T follicular helper cell (primary cell): ENCODE data around the gene B9D1.

Experiments used
- DNase-seq: peaks from one replicate; pipeline ENCODE4 v3.0.0-alpha.2; 2020; ENCODE audit warnings: low read depth

The B9D1 gene

DNA sequence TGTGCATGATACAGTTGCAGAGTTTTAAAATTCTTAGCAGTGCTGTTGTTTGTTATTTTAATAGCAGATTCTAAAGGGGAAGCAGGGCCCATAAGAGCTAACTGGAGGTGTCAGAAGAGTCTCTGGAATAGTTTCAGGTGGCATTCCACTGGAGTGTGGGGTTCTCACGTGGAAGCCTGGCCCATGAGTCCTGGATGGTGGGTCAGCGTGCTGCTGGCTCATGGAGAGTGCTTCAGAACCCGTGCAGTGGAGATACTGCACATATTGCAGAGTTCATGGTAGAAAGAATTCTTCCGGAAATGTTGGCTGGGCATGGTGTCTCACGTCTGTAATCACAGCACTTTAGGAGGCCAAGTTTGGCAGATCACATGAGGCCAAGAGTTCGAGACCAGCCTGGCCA, 43.9 kb downstream of the B9D1 start:
- no peak for DNase-seq

DNA sequence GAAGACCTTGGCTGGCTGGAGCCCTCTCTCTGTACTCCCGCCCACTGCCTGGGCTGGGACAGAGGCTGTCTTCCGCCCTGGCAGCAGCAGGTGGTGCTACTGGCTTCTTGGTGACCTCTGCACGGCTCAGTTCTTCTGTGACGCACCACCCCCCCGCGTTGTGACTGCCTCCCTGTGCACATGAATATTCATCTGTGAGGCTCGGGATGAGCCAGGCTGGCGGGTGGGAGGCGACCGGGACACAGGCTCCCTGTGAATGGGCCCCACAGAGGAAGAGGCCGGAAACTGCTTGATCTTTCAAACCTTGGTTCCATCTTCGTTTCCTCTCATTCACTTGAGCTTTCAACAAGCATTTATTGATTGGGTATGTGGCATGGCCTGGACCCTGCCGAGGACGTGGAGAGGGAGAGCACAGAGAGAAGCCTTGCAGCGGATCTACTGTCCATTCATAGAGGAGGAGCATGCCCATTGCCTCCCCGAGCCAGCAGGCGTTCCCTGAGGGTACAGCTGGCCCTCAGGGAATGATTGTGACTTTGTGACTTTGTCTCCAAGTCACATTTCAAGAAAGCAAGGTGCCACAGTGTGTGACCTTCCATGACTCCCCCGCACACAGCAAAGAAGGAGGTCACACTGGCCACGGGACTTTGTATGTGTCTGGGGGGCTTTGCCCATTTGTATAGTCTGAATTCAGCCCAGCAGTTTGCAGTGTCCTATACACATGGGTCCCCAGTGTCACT, 45.0 kb downstream of the B9D1 start:
- DNase-seq: no peak

DNA sequence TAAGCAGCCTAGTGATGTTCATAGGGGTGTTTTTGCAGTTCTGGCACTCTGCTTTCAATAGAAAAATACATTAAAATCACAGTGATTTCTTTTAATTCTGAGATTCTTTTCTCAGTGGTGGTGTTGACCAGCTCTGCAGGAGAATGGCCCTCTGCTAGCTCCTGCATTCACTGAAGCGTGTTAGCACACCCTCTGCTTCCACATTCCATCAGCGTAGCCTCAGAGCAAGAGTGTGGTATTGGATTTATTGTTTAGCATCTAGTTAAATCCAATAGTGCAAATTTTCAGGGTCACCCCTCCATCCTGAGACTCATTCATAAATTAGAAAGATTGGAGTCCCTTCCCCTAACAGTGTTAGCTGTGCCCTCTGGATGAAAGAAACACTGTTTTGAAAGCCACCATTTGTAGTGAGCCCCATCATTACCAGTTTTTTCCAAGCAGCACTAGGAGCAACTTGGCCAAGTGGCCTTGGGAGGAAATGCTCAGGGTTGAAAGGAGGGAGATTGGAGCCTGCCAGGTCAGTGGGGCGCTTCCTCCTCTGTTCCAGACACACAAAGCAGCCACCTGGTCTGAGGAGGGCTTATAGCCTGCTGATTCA, 45.7 kb downstream of the B9D1 start:
- no peak for DNase-seq

DNA sequence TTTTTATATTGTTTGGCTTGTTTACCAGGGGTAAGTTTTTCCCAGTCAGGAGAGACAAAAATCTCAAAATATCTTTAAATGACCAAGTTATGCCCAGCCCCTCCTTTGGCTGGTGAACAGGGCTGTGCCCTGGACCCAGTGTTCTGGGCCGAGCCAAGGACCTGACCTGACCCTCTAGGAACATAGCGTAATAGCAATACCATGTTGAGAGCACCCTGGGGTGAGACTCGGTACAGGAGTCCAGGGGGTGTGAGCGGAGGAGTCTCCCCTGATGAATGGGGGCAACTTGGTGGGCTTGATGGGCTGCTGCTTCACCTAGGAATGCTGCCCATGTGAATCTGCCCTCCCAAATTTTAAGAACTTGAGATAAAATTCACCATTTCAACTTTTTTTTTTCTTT, 47.4 kb downstream of the B9D1 start:
- no peak for DNase-seq

DNA sequence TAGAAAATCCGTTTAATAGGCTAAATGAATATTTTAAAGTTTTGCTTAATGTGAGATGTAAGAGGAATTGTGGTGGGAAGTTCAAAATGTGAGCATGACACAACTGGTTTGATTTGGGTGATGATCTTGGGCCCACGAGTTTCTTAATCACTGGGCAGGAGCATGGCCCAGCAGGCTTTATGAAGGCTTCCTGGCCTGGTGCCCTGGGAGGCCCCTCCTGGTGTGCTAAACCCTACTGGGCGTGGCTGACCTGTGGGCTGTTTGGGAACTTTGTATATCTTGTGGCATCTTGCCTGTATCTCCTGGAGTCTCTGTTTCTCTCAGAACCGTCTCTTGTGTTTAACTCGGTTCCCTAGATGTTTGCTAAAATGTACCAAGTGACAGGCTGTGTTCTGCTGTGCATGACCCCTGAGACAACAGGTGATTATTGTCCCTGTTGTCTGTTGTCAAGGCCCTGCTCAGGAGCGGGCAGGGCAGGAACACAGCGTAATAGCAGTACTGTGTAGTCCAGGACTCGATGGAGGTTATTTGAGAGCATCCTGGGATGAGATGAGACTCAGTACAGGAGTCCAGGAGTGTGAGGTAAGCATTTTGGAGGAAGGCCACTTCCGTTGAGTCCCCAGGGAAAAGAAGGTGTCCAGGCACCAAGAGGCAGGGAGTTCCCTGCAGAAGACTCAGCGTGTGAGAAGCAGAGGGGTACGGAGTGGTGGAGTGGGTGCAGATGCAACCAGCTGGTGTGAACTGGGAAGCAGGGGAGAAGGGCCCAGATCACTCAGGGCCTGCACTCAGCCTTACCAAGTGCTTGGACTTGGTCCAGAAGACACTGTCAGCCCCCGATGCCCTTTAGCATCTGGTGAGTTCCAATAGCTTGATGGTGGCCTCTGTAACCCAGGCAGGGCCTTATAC, 48.5 kb downstream of the B9D1 start:
- DNase-seq: no peak

DNA sequence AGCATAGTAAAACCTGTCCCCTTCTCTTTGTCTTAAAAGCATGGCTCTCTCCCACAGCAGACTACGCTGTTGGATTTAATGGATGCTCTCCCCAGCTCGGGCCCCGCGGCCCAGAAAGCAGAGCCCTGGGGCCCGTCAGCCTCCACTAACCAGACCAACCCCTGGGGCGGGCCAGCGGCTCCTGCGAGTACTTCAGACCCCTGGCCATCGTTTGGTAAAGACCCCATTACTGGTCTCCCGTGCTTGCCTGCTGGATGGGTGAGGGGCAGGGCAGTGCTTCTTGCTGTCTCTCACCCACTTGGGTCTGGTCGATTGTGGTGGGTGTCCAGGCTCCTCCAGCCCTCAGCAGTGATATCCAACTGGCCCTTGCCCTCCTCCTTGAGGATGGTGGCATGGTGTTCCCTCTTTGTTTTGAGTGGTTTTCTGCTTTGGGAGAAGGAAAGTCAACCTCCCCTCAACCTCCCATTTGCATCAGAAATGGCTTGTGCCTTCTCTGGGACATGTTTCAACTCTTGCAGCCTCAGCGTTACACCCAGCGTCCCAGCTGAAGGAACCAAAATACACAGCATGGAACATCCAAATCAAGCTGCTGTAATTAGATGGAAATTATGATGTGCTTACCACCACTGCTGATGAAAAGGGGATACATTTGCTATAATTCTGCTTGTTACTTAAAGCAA, 49.3 kb downstream of the B9D1 start:
- DNase-seq: no peak

DNA sequence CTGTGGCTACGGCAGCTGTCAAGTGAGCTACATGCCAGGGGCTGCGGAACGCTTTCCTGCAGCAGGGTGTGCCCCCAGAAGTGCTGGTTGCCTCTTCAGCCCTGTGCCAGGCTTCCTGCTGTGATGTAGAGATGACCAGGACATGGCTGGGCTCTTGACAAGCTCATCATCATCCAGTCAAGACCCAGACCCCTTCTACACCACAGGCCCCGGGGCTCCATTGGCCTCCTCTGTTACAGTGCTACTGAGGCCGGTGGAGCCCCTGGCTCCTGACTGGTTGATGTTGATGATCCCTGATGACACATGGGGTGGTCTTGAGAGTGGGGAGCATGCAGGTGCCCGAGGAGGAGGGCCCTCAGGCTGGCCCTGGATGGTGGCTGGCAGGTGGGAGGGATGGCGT, 50.1 kb downstream of the B9D1 start:
- DNase-seq: no peak

DNA sequence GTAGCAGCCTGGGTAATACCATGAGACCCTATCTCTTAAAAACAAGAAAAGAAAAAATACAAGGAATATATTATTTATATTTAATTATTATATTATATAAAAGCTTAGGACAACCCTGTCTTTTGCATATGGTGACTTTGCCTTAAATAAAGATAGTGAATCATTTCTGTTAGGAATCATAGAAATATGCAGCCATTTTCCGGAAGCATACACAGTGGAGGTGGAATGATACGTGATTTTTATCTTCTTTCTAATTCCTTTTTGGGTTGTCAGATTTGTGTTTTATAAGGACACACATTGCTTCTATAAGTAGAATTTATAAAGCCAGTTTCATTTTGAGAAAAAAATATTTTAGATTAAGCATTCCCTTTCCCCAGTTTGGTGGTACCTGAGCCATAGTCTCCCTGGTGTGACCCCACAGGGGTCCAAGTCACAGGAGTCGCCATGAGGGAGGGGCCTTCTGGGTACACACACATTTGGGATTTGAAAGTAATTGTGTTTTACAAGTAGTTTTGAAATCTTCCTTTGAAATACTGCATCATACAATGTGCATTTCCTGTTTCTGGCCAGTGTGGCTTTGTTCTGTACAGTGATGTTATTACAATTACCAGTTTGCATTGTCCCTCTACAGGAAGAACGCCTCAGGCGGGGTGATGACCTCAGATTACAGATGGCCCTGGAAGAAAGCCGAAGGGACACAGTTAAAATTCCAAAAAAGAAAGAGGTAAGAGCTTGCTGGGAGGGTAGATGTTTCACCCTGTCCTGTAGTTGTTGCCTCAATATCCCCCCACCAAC, 50.9 kb downstream of the B9D1 start:
- DNase-seq: no peak

DNA sequence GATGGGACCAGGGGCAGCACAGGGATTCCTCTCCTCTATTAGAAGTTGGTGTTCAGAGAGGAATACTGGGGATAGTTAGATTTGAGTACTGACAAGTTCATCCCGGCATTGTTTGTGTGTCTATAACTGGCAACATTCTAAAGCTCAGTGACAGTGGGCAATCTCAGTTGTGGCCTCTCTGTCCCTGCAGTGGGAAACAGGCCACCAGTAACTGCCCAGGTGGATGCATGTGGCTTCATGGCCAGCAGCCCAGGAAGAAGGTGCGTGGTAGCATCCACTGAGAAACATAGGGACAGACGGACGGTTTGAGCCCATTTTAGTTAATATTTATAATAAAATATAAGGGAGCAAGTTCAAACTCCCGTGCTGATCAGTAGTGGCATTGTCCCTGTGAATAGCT, 51.5 kb downstream of the B9D1 start:
- DNase-seq: no peak

DNA sequence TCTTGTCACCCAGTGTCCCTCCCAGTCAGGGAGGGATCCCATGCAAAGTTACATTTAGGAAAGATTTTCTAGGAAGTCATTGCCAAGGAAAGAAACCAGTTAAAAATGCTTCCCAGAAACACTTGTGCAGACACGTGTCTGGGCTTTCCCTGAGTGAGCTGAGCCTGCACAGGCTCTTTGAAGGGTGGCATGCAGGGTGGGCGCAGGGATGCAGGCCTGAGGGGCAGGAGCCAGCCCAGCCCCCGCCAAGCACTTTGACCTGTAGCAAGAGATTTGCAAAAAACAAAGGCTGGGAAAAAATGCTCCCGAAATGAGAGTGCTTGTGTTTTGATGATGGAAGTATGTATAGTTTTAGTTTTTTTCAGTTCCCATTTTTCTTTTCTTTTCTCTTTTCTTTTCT, 52.4 kb downstream of the B9D1 start:
- DNase-seq: no peak

DNA sequence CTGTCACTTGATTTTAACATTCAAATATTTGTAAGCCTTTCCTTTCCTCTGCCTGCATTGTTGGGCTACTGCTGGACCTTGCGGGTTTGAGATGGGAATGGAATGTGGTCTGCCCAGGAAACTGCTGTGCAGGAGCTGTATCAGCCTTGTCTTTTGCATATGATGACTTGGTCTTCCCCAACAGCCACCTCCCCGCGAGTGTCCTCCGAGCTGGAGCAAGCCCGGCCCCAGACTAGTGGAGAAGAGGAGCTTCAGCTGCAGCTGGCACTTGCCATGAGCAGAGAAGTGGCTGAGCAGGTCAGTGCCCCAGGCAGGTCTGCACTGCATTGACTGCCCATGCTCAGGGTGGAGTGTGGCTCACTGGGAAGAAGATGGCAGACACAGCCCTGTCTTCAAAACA, 52.8 kb downstream of the B9D1 start:
- DNase-seq: no peak

DNA sequence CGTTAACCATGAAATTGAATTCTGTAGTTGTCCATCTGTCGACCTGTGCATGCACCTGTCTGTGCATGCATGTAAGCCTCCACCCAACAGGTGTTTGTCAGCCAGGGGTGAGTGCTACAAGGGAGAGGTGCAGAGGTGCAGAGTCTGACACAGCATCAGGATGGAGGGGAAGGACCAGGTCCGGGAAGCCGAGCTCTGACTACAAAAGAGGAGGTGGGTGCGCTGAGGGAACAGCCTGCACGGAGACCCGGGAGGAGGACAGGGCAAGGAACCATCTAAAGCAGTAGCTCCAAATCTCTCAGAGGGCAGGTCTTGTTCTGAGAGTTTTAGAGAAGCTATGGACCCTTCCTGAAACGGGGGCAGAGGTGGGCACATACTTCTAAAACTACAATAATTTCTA, 54.1 kb downstream of the B9D1 start:
- no peak for DNase-seq

DNA sequence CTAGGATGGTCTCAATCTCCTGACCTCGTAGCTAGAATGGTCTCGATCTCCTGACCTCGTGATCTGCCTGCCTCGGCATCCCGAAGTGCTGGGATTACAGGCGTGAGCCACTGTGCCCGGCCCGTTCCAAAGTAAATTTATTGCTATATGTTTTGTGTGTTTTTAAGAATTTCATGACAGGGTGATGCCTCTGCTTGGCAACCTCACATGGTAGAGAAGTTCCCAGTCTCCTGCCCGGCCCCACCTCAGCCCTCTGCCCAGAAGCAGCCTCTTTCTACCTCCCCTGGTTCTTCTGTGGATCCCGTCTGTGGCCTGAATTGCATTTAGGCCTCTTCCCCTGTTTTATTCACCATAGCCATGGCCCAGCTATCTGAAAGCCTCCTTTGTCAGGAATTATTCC, 55.0 kb downstream of the B9D1 start:
- DNase-seq: no peak

DNA sequence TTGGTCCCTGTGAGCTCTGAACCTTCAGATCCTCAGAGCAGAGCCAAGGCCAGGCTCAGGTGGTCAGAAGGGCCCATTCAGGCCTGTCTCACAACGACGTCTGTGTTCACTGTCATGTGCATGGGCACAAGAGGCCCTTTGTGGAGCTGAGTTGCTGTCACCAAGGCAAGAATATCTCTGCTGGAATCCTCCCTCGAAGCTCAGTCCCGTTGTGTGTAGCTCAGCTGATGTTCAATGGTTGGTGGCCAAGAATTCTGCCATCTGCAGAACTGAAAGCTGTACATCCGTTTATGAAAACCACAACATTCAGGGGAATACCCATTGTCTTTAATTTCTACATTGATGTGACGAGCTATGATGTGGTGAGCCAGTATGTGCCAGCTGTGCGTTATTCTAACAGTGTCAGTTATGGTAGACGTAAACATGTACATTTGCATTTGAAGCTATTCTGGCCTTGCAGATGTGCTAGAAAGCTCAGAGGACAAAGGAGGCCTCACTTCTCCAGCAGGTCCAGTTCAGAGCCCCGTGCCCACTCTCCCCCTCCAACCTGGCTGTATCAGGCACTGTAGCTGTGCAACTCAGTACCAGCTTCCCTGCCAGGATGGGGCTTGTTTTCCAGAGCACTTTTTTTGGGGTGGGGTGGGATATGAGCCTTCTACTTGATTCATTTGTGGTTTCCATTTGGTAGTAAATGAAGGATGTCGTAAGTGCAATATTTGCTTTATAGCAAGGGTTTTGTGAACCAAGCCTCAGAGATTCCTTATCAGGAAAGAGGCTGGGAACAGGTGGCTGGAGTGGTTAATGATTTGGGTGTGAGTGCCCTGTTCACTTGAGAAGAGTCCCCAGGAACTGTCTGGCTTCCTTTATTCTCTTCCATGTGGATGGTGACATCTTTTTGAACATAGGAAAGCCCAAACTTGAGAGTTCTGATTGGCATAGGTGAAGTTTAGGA, 56.1 kb downstream of the B9D1 start:
- DNase-seq: peak; percentile 21

DNA sequence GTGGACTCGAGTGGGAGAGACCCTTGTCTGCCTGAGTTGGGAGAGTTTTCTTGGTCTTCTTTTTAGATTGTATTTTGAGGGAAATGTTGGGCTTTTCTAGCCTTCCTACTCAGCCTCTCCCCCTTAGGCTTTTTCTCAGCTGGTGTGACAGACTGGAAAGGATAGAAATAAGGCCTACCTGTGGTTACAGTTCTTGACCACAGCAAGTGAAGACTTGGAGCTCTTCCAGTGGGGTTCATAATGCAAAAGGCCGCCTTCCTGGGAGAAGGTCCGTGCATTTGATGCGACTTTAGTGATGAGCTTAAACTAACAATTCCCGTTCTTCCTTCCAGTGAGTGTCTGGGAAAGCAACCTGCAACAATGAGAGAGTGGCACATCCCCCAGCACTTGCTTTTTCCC, 56.8 kb downstream of the B9D1 start:
- DNase-seq: no peak

DNA sequence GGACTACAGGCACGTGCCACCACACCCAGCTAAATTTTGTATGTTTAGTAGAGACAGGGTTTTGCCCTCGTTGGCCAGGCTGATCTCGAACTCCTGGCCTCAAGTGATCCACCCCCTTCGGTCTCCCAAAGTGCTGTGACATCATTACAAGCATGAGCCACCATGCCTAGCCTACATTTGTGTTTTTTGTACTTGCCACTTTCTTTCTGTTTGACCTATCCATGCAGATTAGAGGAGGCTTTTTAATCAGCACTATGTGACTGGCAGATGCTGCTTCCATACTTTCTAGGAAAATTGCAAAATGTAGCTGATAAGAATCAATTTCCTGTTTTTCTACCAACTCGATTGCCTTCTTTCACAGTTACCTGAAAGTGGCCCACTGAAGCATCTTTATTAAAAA, 57.3 kb downstream of the B9D1 start:
- no peak for DNase-seq

DNA sequence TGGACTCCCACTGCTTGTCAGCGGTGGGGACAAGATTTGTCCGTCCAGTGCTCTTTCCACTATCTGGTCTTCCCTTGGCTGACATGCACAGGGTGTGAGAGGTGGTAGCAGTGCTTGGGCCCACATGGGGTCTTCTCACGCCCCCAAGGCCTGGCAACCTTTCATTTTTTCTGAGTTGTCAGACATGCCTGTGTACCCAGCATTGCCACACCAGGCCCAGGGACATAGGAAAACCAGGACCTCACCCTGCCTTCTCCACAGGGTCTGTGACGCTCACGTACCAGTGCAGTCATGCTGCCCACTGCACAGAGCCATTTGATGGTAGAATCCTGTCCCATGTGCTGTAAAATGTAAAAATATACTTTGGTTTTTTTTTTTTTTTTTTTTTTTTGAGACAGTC, 57.8 kb downstream of the B9D1 start:
- no peak for DNase-seq

DNA sequence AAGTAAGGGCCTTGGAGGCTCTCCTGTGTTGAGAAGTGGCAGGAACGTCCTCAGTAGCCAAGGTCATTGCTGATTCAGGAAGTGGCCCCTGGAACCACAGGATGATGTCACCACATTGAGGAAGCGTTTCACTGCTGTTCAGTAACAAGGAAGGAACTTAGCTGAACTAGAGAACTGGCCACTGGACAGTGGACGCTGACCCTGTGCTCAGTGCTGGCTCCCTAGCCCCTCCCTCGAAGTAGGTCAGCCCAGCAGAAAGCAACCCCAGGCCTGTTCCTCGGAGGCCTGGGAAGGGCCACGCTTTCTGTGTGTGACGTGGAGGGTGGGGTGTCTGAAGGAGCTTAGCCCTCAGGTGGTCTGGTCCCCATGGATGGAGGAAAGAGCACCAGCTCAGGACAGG, 58.3 kb downstream of the B9D1 start:
- no peak for DNase-seq

DNA sequence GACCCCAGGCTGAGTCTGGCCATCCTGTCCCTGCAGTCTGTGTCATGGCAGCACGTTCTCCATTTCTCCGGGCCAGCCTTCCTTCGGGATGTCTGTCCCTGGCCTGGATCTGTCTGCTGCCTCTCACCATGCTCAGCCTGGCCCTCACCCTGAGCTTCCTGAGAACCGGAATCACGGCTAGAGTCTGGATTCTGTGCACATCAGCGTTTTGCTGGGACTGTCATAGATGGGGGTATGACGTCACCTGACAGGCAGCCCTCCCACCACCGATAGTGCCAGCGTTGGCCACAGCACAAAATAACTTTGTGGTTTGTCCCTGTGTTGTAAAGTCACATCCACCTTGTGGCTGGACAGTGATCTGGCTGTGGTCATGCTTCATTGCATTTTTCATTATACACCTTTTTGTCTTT, 59.2 kb downstream of the B9D1 start:
- no peak for DNase-seq

DNA sequence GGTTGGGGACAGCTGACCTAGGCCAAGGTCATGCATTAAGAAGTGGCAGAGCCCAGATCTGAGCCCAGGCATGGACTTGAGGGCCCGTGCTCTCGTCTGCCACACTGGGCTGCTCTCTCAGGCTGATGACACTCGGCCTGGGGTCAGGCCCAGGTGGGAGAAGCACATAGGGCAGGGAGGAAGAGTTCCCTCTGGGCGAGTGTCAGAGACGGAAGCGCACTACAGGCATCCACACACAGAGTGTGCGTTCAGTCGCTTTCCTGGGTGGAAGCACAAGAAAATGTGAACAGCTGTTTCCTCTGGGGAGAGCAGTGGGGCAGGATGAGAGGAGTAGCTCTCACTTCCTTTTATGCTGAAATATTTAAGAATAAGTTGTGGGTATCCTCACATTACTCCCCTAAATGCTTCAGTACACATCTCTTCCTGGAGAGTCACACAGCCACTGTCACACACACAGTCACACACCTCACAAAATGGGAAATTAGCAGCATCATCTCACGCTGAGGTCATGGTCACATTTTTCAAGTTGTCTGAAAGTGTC, 59.7 kb downstream of the B9D1 start:
- DNase-seq: no peak
